A673 (cell line): ENCODE measurements around the gene DIAPH1.

ENCODE experiments used
- CTCF ChIP-seq: fragments of 300-800, 200-600 bp; sonication (generic); conservative IDR thresholded peaks from 2 replicates; pipeline ENCODE4 v1.5.1; 2017; ENCODE audit warnings: low read depth, mild to moderate bottlenecking, antibody characterized with exemption, low read length, moderate library complexity, mixed read lengths
- EZH2 ChIP-seq: fragments of 200-600 bp; sonication (generic); IDR thresholded peaks from 2 replicates; pipeline ENCODE4 v1.6.1; 2017; ENCODE audit warnings: borderline replicate concordance, low read depth, mild to moderate bottlenecking, mixed read lengths, antibody characterized with exemption, low read length; ENCODE audit not compliant: poor library complexity, severe bottlenecking

- TF ChIP-seq CTCF (no peak), EZH2 (no peak)
These were observed 125.0 kb downstream of the DIAPH1 start for GRCh38 chr5:141493500-141494422.
